Left ventricle myocardium inferior (tissue), 1 donor: ENCODE measurements around the gene RAD51B. TPM values are rescaled to one million over a fixed set of nuclear protein-coding genes. Genes with fewer than 3 reads are reported as not detected.
A peak's percentile ranks its signal among the peaks of the same experiment; 100 is the strongest.

ENCODE experiments used
- DNase-seq: peaks from one replicate; pipeline ENCODE4 v3.0.0-alpha.2; 2020
- H3K27ac ChIP-seq: fragments of 200-600 bp; replicated peaks from 2 replicates; pipeline ENCODE4 v1.8.0; 2021
- H3K27me3 ChIP-seq: fragments of 200-600 bp; 2 replicates; pipeline ENCODE4 v1.8.0; 2021; ENCODE audit warnings: low read depth
- H3K36me3 ChIP-seq: fragments of 200-600 bp; 2 replicates; pipeline ENCODE4 v1.8.0; 2021
- H3K4me1 ChIP-seq: fragments of 200-600 bp; 2 replicates; pipeline ENCODE4 v1.8.0; 2021
- H3K4me3 ChIP-seq: fragments of 200-600 bp; 2 replicates; pipeline ENCODE4 v1.8.0; 2021; ENCODE audit warnings: mild to moderate bottlenecking, moderate library complexity
- H3K9me3 ChIP-seq: fragments of 200-600 bp; replicated peaks from 2 replicates; pipeline ENCODE4 v1.8.0; 2021
- intact Hi-C: fragments of 100-400 bp; cut with micrococcal nuclease; formaldehyde crosslinking; loops from one replicate; pipeline ENCODE4 v1.11.0; 2022
- total RNA-seq: library from RNA; stranded (reverse); fragmentation: NEBNext Ultra II Directional; extraction: Animal tissue kit (Norgen Biotek cat#: 25700); gene quantifications from one replicate; pipeline ENCODE4 v1.2.1, GENCODE V29; 2021
- TF ChIP-seq, protein P1 (sequence below): fragments of 200-600 bp; IDR thresholded peaks from 2 replicates; pipeline ENCODE4 v1.8.0; 2021; ENCODE audit warnings: antibody characterized with exemption, mild to moderate bottlenecking, borderline replicate concordance
- donor health status: DM: no; HTN: yes; CAD: no; lungs with severe emphysema.

Gene RAD51B
- total RNA-seq, 1 donor from 2014 or later = 2.4 TPM

DNA sequence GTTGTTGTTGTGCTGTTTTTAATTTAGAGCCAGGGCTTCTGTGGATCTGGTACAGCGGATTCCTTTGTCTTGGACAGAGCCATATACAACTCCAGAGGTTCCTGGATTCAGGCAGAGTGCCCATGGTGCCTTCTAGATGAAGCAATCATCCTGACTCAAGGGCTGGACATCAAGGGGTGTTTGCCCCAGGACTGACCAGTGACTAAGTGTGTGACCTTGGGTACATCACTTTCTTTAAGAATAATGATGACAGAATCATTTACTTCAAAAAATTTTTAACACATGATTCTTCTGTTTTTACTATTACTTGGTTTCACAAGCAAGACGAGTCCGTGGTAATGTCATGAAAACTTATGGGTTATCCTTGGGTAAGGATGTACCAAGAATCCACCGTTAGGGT lies 576.0 kb downstream of the RAD51B start:
- Histone ChIP-seq H3K9me3 (no peaks in the 10 kb centered on the region), H3K36me3 (no peaks in the 10 kb centered on the region), H3K4me1 (peaks cover 78% of the 10 kb centered on the region), H3K4me3 (no peak overlapping the region), H3K27ac (peak overlapping the region; percentile 78), H3K27me3 (no peaks in the 10 kb centered on the region)
- intact Hi-C loops = no loop called here
- TF ChIP-seq, protein P1, sequence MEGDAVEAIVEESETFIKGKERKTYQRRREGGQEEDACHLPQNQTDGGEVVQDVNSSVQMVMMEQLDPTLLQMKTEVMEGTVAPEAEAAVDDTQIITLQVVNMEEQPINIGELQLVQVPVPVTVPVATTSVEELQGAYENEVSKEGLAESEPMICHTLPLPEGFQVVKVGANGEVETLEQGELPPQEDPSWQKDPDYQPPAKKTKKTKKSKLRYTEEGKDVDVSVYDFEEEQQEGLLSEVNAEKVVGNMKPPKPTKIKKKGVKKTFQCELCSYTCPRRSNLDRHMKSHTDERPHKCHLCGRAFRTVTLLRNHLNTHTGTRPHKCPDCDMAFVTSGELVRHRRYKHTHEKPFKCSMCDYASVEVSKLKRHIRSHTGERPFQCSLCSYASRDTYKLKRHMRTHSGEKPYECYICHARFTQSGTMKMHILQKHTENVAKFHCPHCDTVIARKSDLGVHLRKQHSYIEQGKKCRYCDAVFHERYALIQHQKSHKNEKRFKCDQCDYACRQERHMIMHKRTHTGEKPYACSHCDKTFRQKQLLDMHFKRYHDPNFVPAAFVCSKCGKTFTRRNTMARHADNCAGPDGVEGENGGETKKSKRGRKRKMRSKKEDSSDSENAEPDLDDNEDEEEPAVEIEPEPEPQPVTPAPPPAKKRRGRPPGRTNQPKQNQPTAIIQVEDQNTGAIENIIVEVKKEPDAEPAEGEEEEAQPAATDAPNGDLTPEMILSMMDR = no peak
- DNase-seq = no peak

DNA sequence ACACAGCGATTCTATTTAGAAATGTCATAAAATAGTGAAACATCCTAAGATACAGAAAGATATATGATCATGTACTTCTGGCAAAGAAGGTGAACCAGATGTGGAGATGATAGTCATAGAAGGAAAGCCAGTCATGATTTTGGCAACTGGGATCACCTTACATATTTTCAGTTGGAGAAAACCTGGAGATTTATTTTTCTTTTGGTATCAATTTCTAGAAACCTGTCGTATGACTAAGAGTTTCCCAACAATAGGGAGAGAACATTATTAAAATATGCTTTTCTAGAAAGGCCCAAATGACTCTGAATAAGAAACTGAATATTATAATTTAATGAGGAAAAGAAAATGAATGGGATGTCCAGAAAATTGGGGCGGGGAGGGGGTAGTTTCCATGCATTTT lies 576.9 kb downstream of the RAD51B start:
- DNase-seq = no peak
- Histone ChIP-seq H3K27me3 (no peaks in the 10 kb centered on the region), H3K27ac (peak overlapping the region; percentile 9), H3K36me3 (no peaks in the 10 kb centered on the region), H3K4me1 (peaks cover 82% of the 10 kb centered on the region), H3K4me3 (no peak overlapping the region), H3K9me3 (no peaks in the 10 kb centered on the region)
- intact Hi-C loops = no loop called here
- TF ChIP-seq, protein P1 = no peak

DNA sequence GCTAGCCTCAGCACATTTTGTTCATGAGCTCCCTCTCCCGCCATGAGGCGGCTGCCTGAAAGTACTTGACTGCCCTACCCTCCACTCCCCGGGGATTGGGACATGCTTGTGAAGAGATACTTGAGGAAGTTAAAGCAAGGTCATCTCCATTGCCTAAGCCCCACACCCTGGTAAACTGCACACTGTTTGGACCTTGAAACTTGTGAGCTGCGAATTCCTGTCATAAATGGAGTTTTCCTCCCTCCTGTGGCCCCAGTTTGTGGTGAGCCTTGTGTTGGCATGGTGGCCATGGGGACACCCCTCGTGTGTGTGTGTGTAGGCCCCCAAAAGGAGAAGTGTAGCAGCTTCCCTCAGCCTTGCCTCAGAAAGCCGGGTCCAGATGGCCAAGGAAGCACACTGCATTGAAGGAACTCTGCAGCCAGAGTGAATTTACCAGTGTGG lies 577.8 kb downstream of the RAD51B start:
- H3K4me3 ChIP-seq = no peak overlapping the region
- H3K4me1 ChIP-seq = peaks cover 82% of the 10 kb centered on the region
- intact Hi-C loops = no loop called here
- no peaks in the 10 kb centered on the region for H3K27me3 ChIP-seq
- H3K27ac ChIP-seq = peak overlapping the region; percentile 55
- H3K36me3 ChIP-seq = no peaks in the 10 kb centered on the region
- DNase-seq = peak; percentile 51
- H3K9me3 ChIP-seq = no peaks in the 10 kb centered on the region
- TF ChIP-seq, protein P1 = no peak

DNA sequence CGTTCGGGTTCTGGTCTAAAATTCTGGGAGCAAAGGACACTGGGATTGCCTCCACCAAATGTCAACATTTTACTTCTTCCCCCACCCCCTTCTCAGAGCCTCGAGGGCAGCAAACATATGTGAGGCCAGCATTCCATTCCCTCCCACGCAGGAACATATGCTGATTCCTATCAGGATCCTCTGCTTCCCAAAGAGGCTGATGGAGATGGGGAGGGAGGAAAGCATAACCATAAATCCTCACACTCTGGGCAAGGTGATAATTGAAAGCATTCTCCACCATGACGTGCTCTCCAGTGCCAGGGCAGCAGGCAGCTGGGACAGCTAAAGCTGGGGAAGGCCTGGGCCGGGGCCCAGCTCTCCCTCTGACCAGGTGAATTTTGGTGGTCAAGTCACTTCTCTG lies 578.2 kb downstream of the RAD51B start:
- Histone ChIP-seq H3K4me3 (no peak overlapping the region), H3K36me3 (no peaks in the 10 kb centered on the region), H3K4me1 (peaks cover 82% of the 10 kb centered on the region), H3K27me3 (no peaks in the 10 kb centered on the region), H3K9me3 (no peaks in the 10 kb centered on the region), H3K27ac (peak overlapping the region; percentile 55)
- intact Hi-C loops = no loop called here
- no peak for DNase-seq
- TF ChIP-seq, protein P1 = no peak

DNA sequence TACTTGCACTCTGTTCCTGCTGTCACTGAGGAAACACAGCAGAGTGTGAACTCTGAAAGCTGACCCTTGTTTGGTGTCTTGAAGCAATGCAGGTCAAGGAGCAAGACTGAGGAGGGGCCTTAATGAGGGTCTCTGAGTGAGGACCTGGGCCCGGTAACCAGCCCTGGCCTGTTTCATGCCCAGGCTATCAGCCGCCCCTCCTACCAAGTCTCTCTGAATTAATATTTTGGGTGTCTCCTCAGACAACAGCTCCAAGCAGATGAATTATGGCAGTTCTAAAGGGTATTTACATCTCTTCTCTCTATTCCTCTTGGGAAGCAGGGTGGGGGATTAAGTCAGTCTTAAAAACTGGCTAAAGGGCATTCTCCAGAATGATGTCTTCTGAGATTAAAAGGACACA lies 578.8 kb downstream of the RAD51B start:
- no peaks in the 10 kb centered on the region for H3K27me3 ChIP-seq
- TF ChIP-seq, protein P1 = no peak
- H3K27ac ChIP-seq = peak overlapping the region; percentile 55
- peaks cover 82% of the 10 kb centered on the region for H3K4me1 ChIP-seq
- no peak overlapping the region for H3K4me3 ChIP-seq
- no peaks in the 10 kb centered on the region for H3K9me3 ChIP-seq
- H3K36me3 ChIP-seq = no peaks in the 10 kb centered on the region
- intact Hi-C loops = no loop called here
- no peak for DNase-seq

DNA sequence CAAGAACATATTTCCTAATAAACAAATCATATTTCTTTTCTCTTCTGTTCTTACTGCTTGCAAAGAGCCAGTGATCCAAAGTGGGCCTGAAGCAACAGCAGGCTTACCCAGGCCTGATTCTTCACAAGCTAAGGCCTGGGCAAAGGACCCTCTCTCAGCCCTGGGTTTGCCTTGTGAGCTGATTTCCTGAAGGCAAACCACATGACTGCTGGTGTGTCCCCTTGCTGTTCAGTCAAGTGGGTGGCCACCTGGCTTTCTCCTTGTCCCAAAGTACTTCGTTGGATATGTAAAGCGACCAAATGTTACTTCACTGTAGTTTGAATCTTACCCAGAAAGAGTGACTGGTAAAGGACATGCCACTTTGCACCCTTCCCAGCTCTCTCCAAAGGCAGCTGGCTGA lies 580.4 kb downstream of the RAD51B start:
- no peaks in the 10 kb centered on the region for H3K9me3 ChIP-seq
- H3K4me1 ChIP-seq = peaks cover 82% of the 10 kb centered on the region
- H3K36me3 ChIP-seq = no peaks in the 10 kb centered on the region
- no peak for DNase-seq
- no peaks in the 10 kb centered on the region for H3K27me3 ChIP-seq
- TF ChIP-seq, protein P1 = no peak
- intact Hi-C loops = no loop called here
- no peak overlapping the region for H3K27ac ChIP-seq
- no peak overlapping the region for H3K4me3 ChIP-seq
